K562 (cell line): ENCODE measurements around the gene ATP1A2. TPM values are rescaled to one million over a fixed set of nuclear protein-coding genes. Genes with fewer than 3 reads are reported as not detected.
A peak's percentile ranks its signal among the peaks of the same experiment; 100 is the strongest.

Experiments used
- ATAC-seq: fragments of 200-7000 bp; cut with Tn5 transposase; 3 replicates; pipeline ENCODE4 v1.9.1; 2020; ENCODE audit warnings: moderate library complexity
- BruUV-seq: library from RNA; stranded (reverse); fragments of 400-500 nt; replicated peaks from 2 replicates; lab custom pipeline; 2021; lab: Mats Ljungman, UMichigan
- CTCF ChIA-PET: fragments of 300-600 bp; formaldehyde crosslinking; extraction: SDS; loops from one replicate; lab custom pipeline; 2021; ENCODE audit warnings: low intra/inter-chr PET ratio; lab: Yijun Ruan, JAX
- POLR2A ChIA-PET: fragments of 300-600, 350-650 bp; sonication (Branson Sonifier 250); formaldehyde crosslinking; extraction: SDS; loops from one replicate; lab custom pipeline; 2021; ENCODE audit warnings: antibody characterized with exemption, inconsistent platforms; lab: Yijun Ruan, JAX
- DNase-seq, 4 experiments: peaks; one replicate each; pipeline versions ENCODE4 v3.0.0 to v3.0.0-alpha.2; 2011 to 2018; ENCODE audit warnings: low spot score in 3 of 4, mixed read lengths in 3 of 4; ENCODE audit errors: extremely low read depth in 1 of 4
- FAIRE-seq: peaks from 2 replicates; lab custom pipeline; 2011; peaks lifted over from hg19 to GRCh38; lab: Jason Lieb, UNC
- H2AFZ ChIP-seq: 2 replicates; pipeline ENCODE4 v1.6.0; 2011; ENCODE audit warnings: low read depth, low read length, control low read depth, inconsistent platforms
- H3K27ac ChIP-seq: fragments of 200-600 bp; 3 replicates; pipeline ENCODE4 v1.8.0; 2011; ENCODE audit warnings: low read depth, mild to moderate bottlenecking, control low read depth, inconsistent platforms, low read length, moderate library complexity, mixed read lengths; ENCODE audit errors: extremely low read depth
- H3K27me3 ChIP-seq, 2 experiments: fragments of 300-600 bp in 1 of 2; 2 replicates in 1 of 2; 3 replicates in 1 of 2; pipeline versions ENCODE4 v1.6.0 to v1.8.0; 2011; ENCODE audit warnings: inconsistent platforms in 2 of 2, low read length in 2 of 2, mild to moderate bottlenecking in 1 of 2, mixed read lengths in 1 of 2, moderate library complexity in 1 of 2; ENCODE audit not compliant: control insufficient read depth in 2 of 2, insufficient read depth in 2 of 2
- H3K36me3 ChIP-seq: fragments of 300-600 bp; 3 replicates; pipeline ENCODE4 v1.8.0; 2011; ENCODE audit warnings: mild to moderate bottlenecking, low read length, inconsistent platforms; ENCODE audit not compliant: control insufficient read depth, insufficient read depth
- H3K4me1 ChIP-seq, 2 experiments: fragments of 200-600 bp in 1 of 2; replicated peaks in 1 of 2; 2 replicates in 1 of 2; 3 replicates in 1 of 2; pipeline versions ENCODE4 v1.5.1 to v1.8.0; 2011; ENCODE audit warnings: inconsistent platforms in 2 of 2, low read length in 2 of 2, mild to moderate bottlenecking in 1 of 2, mixed read lengths in 1 of 2, moderate library complexity in 1 of 2; ENCODE audit not compliant: control insufficient read depth in 2 of 2, insufficient read depth in 2 of 2
- H3K4me2 ChIP-seq: 2 replicates; pipeline ENCODE4 v1.6.1; 2011; ENCODE audit warnings: low read length, control low read depth, inconsistent platforms, mixed read lengths; ENCODE audit not compliant: insufficient read depth
- H3K4me3 ChIP-seq: fragments of 200-600 bp; sonication (generic), shearing (Covaris generic); 2 replicates; pipeline ENCODE4 v1.5.1; 2016; ENCODE audit warnings: control low read depth, inconsistent platforms
- H3K79me2 ChIP-seq: fragments of 200-600 bp; 3 replicates; pipeline ENCODE4 v1.8.0; 2011; ENCODE audit warnings: low read length, inconsistent platforms; ENCODE audit not compliant: control insufficient read depth, insufficient read depth
- H3K9ac ChIP-seq, 2 experiments: 2 replicates each; pipeline versions ENCODE4 v1.6.0 to v1.6.1; 2011; ENCODE audit warnings: low read depth in 2 of 2, low read length in 2 of 2, control low read depth in 1 of 2, inconsistent platforms in 1 of 2, mild to moderate bottlenecking in 1 of 2, mixed read lengths in 1 of 2; ENCODE audit not compliant: insufficient read depth in 1 of 2
- H3K9me1 ChIP-seq: one replicate; pipeline ENCODE4 v1.6.0; 2011; ENCODE audit warnings: inconsistent platforms, mild to moderate bottlenecking, low read length, moderate library complexity; ENCODE audit not compliant: control insufficient read depth, insufficient read depth
- H3K9me3 ChIP-seq: replicated peaks from 2 replicates; pipeline ENCODE4 v1.5.1; 2011; ENCODE audit warnings: low read depth, low read length, inconsistent platforms; ENCODE audit not compliant: control insufficient read depth, insufficient read depth
- H4K20me1 ChIP-seq: replicated peaks from 2 replicates; pipeline ENCODE4 v1.6.1; 2011; ENCODE audit warnings: low read length, inconsistent platforms, mixed read lengths; ENCODE audit not compliant: control insufficient read depth, insufficient read depth
- E2F8 ChIP-seq: fragments of 450-650 bp; IDR thresholded peaks from 2 replicates; pipeline ENCODE4 v1.7.1; 2018; ENCODE audit warnings: mild to moderate bottlenecking, low read depth; ENCODE audit not compliant: partially characterized antibody
- HNRNPUL1 ChIP-seq: fragments of 200-400 bp; formaldehyde crosslinking; IDR thresholded peaks from 2 replicates; pipeline ENCODE4 v1.6.1; 2017; ENCODE audit warnings: low read length
- NUFIP1 ChIP-seq: fragments of 450-650 bp; IDR thresholded peaks from 2 replicates; pipeline ENCODE4 v1.6.1; 2018; ENCODE audit not compliant: partially characterized antibody
- ZNF512 ChIP-seq: IDR thresholded peaks from 2 replicates; pipeline ENCODE4 v1.6.1; 2016; ENCODE audit warnings: missing genetic modification characterization, missing compliant biosample characterization
- in situ Hi-C: fragments of 300-500 bp; cut with MboI; formaldehyde crosslinking; loops from 4 replicates; pipeline ENCODE4 v1.15.0; 2018; ENCODE audit warnings: inconsistent platforms, mixed read lengths
- intact Hi-C: fragments of 100-400 bp; cut with micrococcal nuclease; formaldehyde crosslinking; loops from 2 replicates; pipeline ENCODE4 v1.14.2; 2022
- polyA plus RNA-seq, 8 experiments: library from polyadenylated mRNA; depleted of rRNA in 4 of 8; stranded (reverse) in 5 of 8; unstranded in 3 of 8; fragments of >200 nt; fragmentation: Nextera tagmentation in 2 of 8; fragmentation: Illumina TruSeq in 1 of 8; extraction: Ambion mirVana in 2 of 8; extraction: Trizol in 1 of 8; gene quantifications; 2 replicates each; pipeline versions ENCODE4 v1.2.1 to v1.2.3, GENCODE V29; 2011 to 2014; ENCODE audit warnings: inconsistent platforms in 1 of 8, missing spikeins in 1 of 8
- total RNA-seq, 7 experiments: library from RNA; depleted of rRNA in 6 of 7; stranded (reverse); fragments of >200 nt in 6 of 7; fragmentation: Illumina TruSeq in 2 of 7; extraction: Trizol in 2 of 7; gene quantifications; 2 replicates each; pipeline versions ENCODE4 v1.2.1 to v1.2.3, GENCODE V29; 2011 to 2021; ENCODE audit warnings: low replicate concordance in 1 of 7

Gene ATP1A2
- total and polyA plus RNA-seq, 9 of the 15 experiments (the other 6 are each of a cell fraction or from before 2014, with no cell fraction given) = 0.04 to 0.11 (median 0.09) TPM; not detected in 6

- no peaks in the 10 kb centered on the region for H3K4me1 ChIP-seq
- H3K27me3 ChIP-seq = peaks cover 12 to 27% of the 10 kb centered on the region in 2 experiments; a peak in 3 of 5 replicates
- FAIRE-seq (no peak), ATAC-seq (no peak), DNase-seq (no peak)
- no peak overlapping the region for H3K4me3 ChIP-seq
- no peaks in the 10 kb centered on the region for H3K36me3 ChIP-seq
- H4K20me1 ChIP-seq = no peaks in the 10 kb centered on the region
- 0 out of 2 replicates have a peak, but pooled peaks have one; percentile 0 for TF ChIP-seq ZNF512 (tag)
- no peak for TF ChIP-seq NUFIP1
- no peak for TF ChIP-seq E2F8
- no peak for TF ChIP-seq HNRNPUL1
- intact Hi-C loops = no loop called here
- no peak overlapping the region for H2AFZ ChIP-seq
- ChIA-PET POLR2A (no interaction called here), CTCF (interaction anchor here (0.6 kb wide), 1 partner anchor 1992 kb away, joined by 4 read pairs; no protein-coding TSS in a partner anchor)
- no peak overlapping the region for H3K9ac ChIP-seq
- no peaks in the 10 kb centered on the region for H3K9me3 ChIP-seq
- in situ Hi-C loops = no loop called here
- no peak overlapping the region for H3K4me2 ChIP-seq
- H3K9me1 ChIP-seq = no peaks in the 10 kb centered on the region
- no TSS peak for BruUV-seq
- no peak overlapping the region for H3K27ac ChIP-seq
- no peaks in the 10 kb centered on the region for H3K79me2 ChIP-seq
Measured at GRCh38 chr1:160149233-160149632, 33.7 kb downstream of the ATP1A2 start.
